ENCODE results near the gene XAGE3.

Gene XAGE3

DNA sequence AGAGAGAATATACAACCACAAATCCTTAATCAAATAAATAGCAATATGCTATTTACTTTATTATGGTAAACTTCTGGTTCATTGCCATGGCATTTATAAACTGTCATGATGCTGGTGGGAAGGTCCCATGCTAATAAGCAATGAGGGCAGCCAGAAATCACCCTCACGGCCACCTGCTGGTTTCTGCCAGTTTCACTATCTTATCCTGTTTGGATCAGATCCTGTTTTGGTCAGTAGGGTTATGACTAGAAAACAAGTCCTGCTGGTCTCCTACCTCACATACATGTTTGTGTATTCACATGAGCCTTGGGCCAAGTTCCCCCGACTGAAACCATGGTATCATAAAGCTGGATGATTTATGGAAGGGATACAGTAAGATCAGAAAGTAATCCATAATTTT, 28.7 kb downstream of the XAGE3 start:
- H3K27me3 ChIP-seq (replicated peaks in 2 of 5; ENCODE audit: control insufficient read depth in 4 of 5, insufficient read depth in 5 of 5, low read length in 4 of 5), result peaks cover 0 to 3% (median 0%) of the 10 kb centered on the region in 5 experiments
- no peaks in the 10 kb centered on the region for H3K9me3 ChIP-seq (ENCODE audit: control extremely low read depth in 1 of 5, control insufficient read depth in 4 of 5, insufficient read depth in 2 of 5, low read depth in 1 of 5, low read length in 4 of 5)
- no peak overlapping the region for H3K4me3 ChIP-seq (ENCODE audit: control insufficient read depth in 1 of 7, extremely low read depth in 1 of 7, insufficient read depth in 4 of 7, low read depth in 2 of 7, low read length in 6 of 7)
- no peak overlapping the region for H3K27ac ChIP-seq (ENCODE audit: insufficient read depth in 1 of 2, low read depth in 1 of 2, low read length in 2 of 2, poor library complexity in 1 of 2, severe bottlenecking in 2 of 2)
- no peak for DNase-seq
- no peaks in the 10 kb centered on the region for H3K36me3 ChIP-seq (ENCODE audit: control insufficient read depth in 4 of 4, insufficient read depth in 4 of 4, low read length in 3 of 4)
- no peaks in the 10 kb centered on the region for H3K4me1 ChIP-seq (ENCODE audit: control extremely low read depth in 1 of 4, control insufficient read depth in 4 of 4, insufficient read depth in 4 of 4, low read length in 3 of 4)
- POLR2A ChIA-PET, result no interaction called here
- 100% methylated on average over 1 of the region's 2 CpGs for WGBS (ENCODE audit: insufficient coverage)
- CTCF ChIA-PET, result no interaction called here

DNA sequence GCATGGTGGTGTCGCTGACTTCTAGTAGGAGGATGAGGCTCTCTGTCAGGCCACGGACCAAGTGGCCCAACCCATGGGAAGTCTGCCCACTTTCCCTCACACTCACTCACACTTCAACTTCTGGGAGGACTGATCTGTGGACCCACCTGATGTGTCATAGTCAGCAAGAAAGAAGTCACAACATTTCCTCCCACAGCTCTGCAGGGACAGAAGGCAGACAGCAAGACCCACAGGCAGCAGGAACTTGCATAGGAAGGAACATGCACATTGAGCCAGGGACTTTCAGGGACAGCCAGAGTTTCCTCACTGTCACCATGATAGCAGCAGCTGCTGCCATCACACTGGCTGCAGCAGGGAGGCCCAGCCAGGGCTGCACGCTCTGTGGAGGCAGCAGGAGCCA, 37.3 kb downstream of the XAGE3 start:
- H3K4me3 ChIP-seq (ENCODE audit: control insufficient read depth in 1 of 7, extremely low read depth in 1 of 7, insufficient read depth in 4 of 7, low read depth in 2 of 7, low read length in 6 of 7), result no peak overlapping the region
- no peak for DNase-seq
- ChIA-PET POLR2A (no interaction called here), CTCF (no interaction called here)
- peaks cover 0 to 3% (median 0%) of the 10 kb centered on the region in 5 experiments for H3K9me3 ChIP-seq (ENCODE audit: control extremely low read depth in 1 of 5, control insufficient read depth in 4 of 5, insufficient read depth in 2 of 5, low read depth in 1 of 5, low read length in 4 of 5)
- H3K36me3 ChIP-seq (ENCODE audit: control insufficient read depth in 4 of 4, insufficient read depth in 4 of 4, low read length in 3 of 4), result no peaks in the 10 kb centered on the region
- H3K27me3 ChIP-seq (replicated peaks in 2 of 5; ENCODE audit: control insufficient read depth in 4 of 5, insufficient read depth in 5 of 5, low read length in 4 of 5), result peaks cover 0 to 11% (median 0%) of the 10 kb centered on the region in 5 experiments
- H3K27ac ChIP-seq (ENCODE audit: insufficient read depth in 1 of 2, low read depth in 1 of 2, low read length in 2 of 2, poor library complexity in 1 of 2, severe bottlenecking in 2 of 2), result no peak overlapping the region
- WGBS (ENCODE audit: insufficient coverage), result 42% methylated on average over 3 of the region's 3 CpGs
- H3K4me1 ChIP-seq (ENCODE audit: control extremely low read depth in 1 of 4, control insufficient read depth in 4 of 4, insufficient read depth in 4 of 4, low read length in 3 of 4), result no peaks in the 10 kb centered on the region

DNA sequence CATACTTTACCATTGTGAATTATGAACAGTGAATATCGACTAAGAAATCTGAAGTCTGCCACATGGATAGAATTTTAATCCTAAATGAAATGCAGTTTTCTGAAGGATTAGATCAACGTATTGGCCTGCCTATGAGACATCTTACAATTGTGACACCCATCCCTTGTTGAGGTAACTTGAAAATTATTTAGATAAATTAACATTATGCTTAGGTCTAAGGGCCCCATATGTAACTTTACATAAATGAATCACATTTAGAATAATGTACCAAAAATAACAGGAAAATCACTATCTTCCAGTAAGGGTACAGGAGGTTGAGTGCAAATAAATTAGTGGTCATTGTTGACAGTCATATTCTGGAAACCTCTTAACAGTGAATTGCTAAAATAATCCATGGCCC, 43.3 kb downstream of the XAGE3 start:
- Histone ChIP-seq H3K27me3 (replicated peaks in 2 of 5; ENCODE audit: control insufficient read depth in 4 of 5, insufficient read depth in 5 of 5, low read length in 4 of 5) (peaks cover 0 to 10% (median 0%) of the 10 kb centered on the region in 5 experiments), H3K27ac (ENCODE audit: insufficient read depth in 1 of 2, low read depth in 1 of 2, low read length in 2 of 2, poor library complexity in 1 of 2, severe bottlenecking in 2 of 2) (no peak overlapping the region), H3K4me3 (ENCODE audit: control insufficient read depth in 1 of 7, extremely low read depth in 1 of 7, insufficient read depth in 4 of 7, low read depth in 2 of 7, low read length in 6 of 7) (no peak overlapping the region), H3K4me1 (ENCODE audit: control extremely low read depth in 1 of 4, control insufficient read depth in 4 of 4, insufficient read depth in 4 of 4, low read length in 3 of 4) (no peaks in the 10 kb centered on the region), H3K36me3 (ENCODE audit: control insufficient read depth in 4 of 4, insufficient read depth in 4 of 4, low read length in 3 of 4) (no peaks in the 10 kb centered on the region), H3K9me3 (ENCODE audit: control extremely low read depth in 1 of 5, control insufficient read depth in 4 of 5, insufficient read depth in 2 of 5, low read depth in 1 of 5, low read length in 4 of 5) (peaks cover 0 to 3% (median 0%) of the 10 kb centered on the region in 5 experiments)
- DNase-seq, result no peak
- ChIA-PET CTCF (no interaction called here), POLR2A (no interaction called here)
- WGBS (ENCODE audit: insufficient coverage), result no CpG with 5 or more reads among the region's 2 CpGs

DNA sequence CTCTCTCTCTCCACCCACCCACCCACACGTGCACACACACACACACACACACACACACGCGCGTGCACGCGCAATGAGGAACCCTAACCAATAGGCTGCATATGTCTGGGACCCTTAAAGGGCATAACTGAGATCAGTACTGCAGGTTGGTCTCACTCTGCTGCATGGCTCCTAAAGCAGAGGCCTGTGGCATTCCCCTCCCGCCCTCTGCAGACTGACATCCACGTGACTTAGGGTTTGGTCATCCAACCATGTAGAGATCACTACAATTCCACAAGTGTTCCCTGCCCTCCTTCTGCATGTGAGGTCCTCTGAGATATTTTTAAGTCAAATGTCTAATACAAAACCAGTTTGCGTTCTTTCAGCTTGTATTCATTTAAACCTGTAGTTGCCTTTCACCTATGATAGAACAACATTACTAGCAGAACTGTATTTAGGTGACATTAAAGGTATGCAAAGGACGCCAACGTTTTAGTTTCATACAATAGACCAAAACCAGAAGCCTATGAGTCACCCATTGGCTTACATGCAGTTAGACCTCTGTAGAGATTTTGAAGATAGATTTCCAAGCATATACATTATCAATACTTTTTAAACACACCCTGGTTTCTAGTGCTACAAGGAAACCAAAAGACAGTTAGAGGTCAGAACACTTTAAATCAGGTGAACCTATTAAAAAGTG, 46.7 kb downstream of the XAGE3 start:
- Histone ChIP-seq H3K4me3 (ENCODE audit: control insufficient read depth in 1 of 7, extremely low read depth in 1 of 7, insufficient read depth in 4 of 7, low read depth in 2 of 7, low read length in 6 of 7) (no peak overlapping the region), H3K36me3 (ENCODE audit: control insufficient read depth in 4 of 4, insufficient read depth in 4 of 4, low read length in 3 of 4) (no peaks in the 10 kb centered on the region), H3K27me3 (replicated peaks in 2 of 5; ENCODE audit: control insufficient read depth in 4 of 5, insufficient read depth in 5 of 5, low read length in 4 of 5) (peaks cover 0 to 19% (median 0%) of the 10 kb centered on the region in 5 experiments), H3K27ac (ENCODE audit: insufficient read depth in 1 of 2, low read depth in 1 of 2, low read length in 2 of 2, poor library complexity in 1 of 2, severe bottlenecking in 2 of 2) (no peak overlapping the region), H3K9me3 (ENCODE audit: control extremely low read depth in 1 of 5, control insufficient read depth in 4 of 5, insufficient read depth in 2 of 5, low read depth in 1 of 5, low read length in 4 of 5) (no peaks in the 10 kb centered on the region), H3K4me1 (ENCODE audit: control extremely low read depth in 1 of 4, control insufficient read depth in 4 of 4, insufficient read depth in 4 of 4, low read length in 3 of 4) (no peaks in the 10 kb centered on the region)
- ChIA-PET CTCF (no interaction called here), POLR2A (no interaction called here)
- 71% methylated on average over 6 of the region's 11 CpGs for WGBS (ENCODE audit: insufficient coverage)
- DNase-seq, result no peak

DNA sequence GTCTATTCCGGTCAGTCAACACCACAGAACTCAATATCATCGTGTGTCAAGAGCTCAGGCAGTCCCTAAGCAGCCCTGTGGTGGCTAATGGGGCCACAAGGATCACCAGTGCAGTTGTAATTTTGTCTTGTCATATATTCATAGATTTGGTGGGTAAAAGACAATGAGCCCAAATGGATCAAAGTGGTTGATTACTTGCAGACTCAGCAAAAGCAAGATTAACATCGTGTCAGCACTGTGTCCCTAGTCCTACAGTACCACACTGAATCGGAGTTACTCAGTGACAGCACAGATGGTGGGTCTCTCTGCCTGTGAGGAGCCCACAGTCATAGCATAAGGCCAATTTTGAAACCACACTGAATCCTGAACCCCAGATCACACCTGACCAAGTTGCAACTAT, 48.1 kb downstream of the XAGE3 start:
- Histone ChIP-seq H3K27ac (ENCODE audit: insufficient read depth in 1 of 2, low read depth in 1 of 2, low read length in 2 of 2, poor library complexity in 1 of 2, severe bottlenecking in 2 of 2) (no peak overlapping the region), H3K9me3 (ENCODE audit: control extremely low read depth in 1 of 5, control insufficient read depth in 4 of 5, insufficient read depth in 2 of 5, low read depth in 1 of 5, low read length in 4 of 5) (no peaks in the 10 kb centered on the region), H3K4me3 (ENCODE audit: control insufficient read depth in 1 of 7, extremely low read depth in 1 of 7, insufficient read depth in 4 of 7, low read depth in 2 of 7, low read length in 6 of 7) (no peak overlapping the region), H3K27me3 (replicated peaks in 2 of 5; ENCODE audit: control insufficient read depth in 4 of 5, insufficient read depth in 5 of 5, low read length in 4 of 5) (peaks cover 0 to 25% (median 0%) of the 10 kb centered on the region in 5 experiments), H3K4me1 (ENCODE audit: control extremely low read depth in 1 of 4, control insufficient read depth in 4 of 4, insufficient read depth in 4 of 4, low read length in 3 of 4) (no peaks in the 10 kb centered on the region), H3K36me3 (ENCODE audit: control insufficient read depth in 4 of 4, insufficient read depth in 4 of 4, low read length in 3 of 4) (no peaks in the 10 kb centered on the region)
- 81% methylated on average over 4 of the region's 4 CpGs for WGBS (ENCODE audit: insufficient coverage)
- POLR2A ChIA-PET, result no interaction called here
- CTCF ChIA-PET, result interaction anchor here (0.6 kb wide), 1 partner anchor 1362 kb away, joined by 3 read pairs; no protein-coding TSS in a partner anchor
- DNase-seq, result no peak

Data from common myeloid progenitor, CD34-positive (primary cell).